Vagina (tissue), 2 donors: ENCODE data around the gene NMUR2.

Experiments used
- POLR2A ChIP-seq, 2 donors: fragments of 450-650 bp; IDR thresholded peaks; one replicate each; pipeline ENCODE4 v1.6.1; 2017; ENCODE audit warnings: antibody characterized with exemption in 2 of 2, mild to moderate bottlenecking in 2 of 2, moderate library complexity in 2 of 2
- POLR2AphosphoS5 ChIP-seq, 2 donors: sonication (generic); formaldehyde crosslinking; IDR thresholded peaks; one replicate each; pipeline ENCODE4 v1.9.0; 2017; ENCODE audit warnings: antibody characterized with exemption in 2 of 2, mild to moderate bottlenecking in 2 of 2, low read depth in 1 of 2; ENCODE audit not compliant: insufficient read depth in 1 of 2
- TF ChIP-seq, protein P1 (sequence below), 3 experiments: fragments of 450-650 bp in 2 of 3; fragments of 200-600 bp in 1 of 3; sonication (generic) in 1 of 3; IDR thresholded peaks; one replicate each; pipeline ENCODE4 v1.5.1; 2017 to 2019; ENCODE audit warnings: antibody characterized with exemption in 3 of 3, mild to moderate bottlenecking in 2 of 3, moderate library complexity in 2 of 3

DNA sequence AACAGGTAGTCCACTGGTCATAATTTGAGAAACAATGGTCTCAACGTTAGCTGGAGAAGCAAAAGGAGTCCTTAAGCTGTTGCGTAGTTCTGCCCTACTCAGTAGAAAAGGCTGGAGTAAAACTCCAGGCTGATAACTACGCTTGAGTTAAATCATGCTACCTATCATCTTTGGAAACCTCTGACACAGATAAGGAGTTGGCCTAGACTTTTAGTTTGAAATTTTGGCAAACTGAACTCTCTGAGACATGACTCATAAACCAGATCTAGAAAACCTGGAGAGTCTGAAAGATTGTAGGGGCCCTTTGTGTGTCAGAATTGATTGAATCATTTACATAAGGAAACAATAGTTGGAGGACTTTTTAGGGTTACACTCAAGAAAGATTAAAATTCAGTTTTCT, 26.3 kb downstream of the NMUR2 start:
- TF ChIP-seq, protein P1, sequence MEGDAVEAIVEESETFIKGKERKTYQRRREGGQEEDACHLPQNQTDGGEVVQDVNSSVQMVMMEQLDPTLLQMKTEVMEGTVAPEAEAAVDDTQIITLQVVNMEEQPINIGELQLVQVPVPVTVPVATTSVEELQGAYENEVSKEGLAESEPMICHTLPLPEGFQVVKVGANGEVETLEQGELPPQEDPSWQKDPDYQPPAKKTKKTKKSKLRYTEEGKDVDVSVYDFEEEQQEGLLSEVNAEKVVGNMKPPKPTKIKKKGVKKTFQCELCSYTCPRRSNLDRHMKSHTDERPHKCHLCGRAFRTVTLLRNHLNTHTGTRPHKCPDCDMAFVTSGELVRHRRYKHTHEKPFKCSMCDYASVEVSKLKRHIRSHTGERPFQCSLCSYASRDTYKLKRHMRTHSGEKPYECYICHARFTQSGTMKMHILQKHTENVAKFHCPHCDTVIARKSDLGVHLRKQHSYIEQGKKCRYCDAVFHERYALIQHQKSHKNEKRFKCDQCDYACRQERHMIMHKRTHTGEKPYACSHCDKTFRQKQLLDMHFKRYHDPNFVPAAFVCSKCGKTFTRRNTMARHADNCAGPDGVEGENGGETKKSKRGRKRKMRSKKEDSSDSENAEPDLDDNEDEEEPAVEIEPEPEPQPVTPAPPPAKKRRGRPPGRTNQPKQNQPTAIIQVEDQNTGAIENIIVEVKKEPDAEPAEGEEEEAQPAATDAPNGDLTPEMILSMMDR (IDR thresholded peaks at IDR 0.05): no peak
- TF ChIP-seq POLR2A (IDR thresholded peaks at IDR 0.05) (no peak), POLR2AphosphoS5 (IDR thresholded peaks at IDR 0.05; ENCODE audit: insufficient read depth in 1 of 2, low read depth in 1 of 2) (no peak)
